ENCODE results near the gene ZC3H6.
A peak's percentile ranks its signal among the peaks of the same experiment; 100 is the strongest.

ZC3H6 gene

GRCh38 chr2:112243233-112243632 lies 32.2 kb upstream of the ZC3H6 start:
- H3K4me3 ChIP-seq (ENCODE audit: control insufficient read depth, low read depth, low read length): no peak overlapping the region
- no peak for DNase-seq (ENCODE audit: low read depth)
- TF ChIP-seq CTCF (IDR thresholded peaks at IDR 0.05; ENCODE audit: control insufficient read depth, insufficient read depth, low read depth, low read length, missing control alignments): no peak

GRCh38 chr2:112244854-112245253 lies 30.5 kb upstream of the ZC3H6 start:
- no peak for TF ChIP-seq CTCF (IDR thresholded peaks at IDR 0.05; ENCODE audit: control insufficient read depth, insufficient read depth, low read depth, low read length, missing control alignments)
- DNase-seq (ENCODE audit: low read depth): no peak
- H3K4me3 ChIP-seq (ENCODE audit: control insufficient read depth, low read depth, low read length): no peak overlapping the region

GRCh38 chr2:112251271-112251670 lies 24.1 kb upstream of the ZC3H6 start:
- TF ChIP-seq CTCF (IDR thresholded peaks at IDR 0.05; ENCODE audit: control insufficient read depth, insufficient read depth, low read depth, low read length, missing control alignments): no peak
- DNase-seq (ENCODE audit: low read depth): no peak
- H3K4me3 ChIP-seq (ENCODE audit: control insufficient read depth, low read depth, low read length): no peak overlapping the region

- no peak for TF ChIP-seq CTCF (IDR thresholded peaks at IDR 0.05; ENCODE audit: control insufficient read depth, insufficient read depth, low read depth, low read length, missing control alignments)
- no peak overlapping the region for H3K4me3 ChIP-seq (ENCODE audit: control insufficient read depth, low read depth, low read length)
- no peak for DNase-seq (ENCODE audit: low read depth)
Measured at GRCh38 chr2:112253261-112253815, 22.1 kb upstream of the ZC3H6 start.

GRCh38 chr2:112254466-112255240 lies 20.7 kb upstream of the ZC3H6 start, which contains the start of gene ZC3H8:
TSS of gene ZC3H8 (minus strand) at chr2:112255042. CDS start at chr2:112254981, 61 bp downstream.
- peak within 1 kb of the TSS; percentile 81 for H3K4me3 ChIP-seq (ENCODE audit: control insufficient read depth, low read depth, low read length)
- peak; percentile 35 for DNase-seq (ENCODE audit: low read depth)
- no peak for TF ChIP-seq CTCF (IDR thresholded peaks at IDR 0.05; ENCODE audit: control insufficient read depth, insufficient read depth, low read depth, low read length, missing control alignments)

- H3K4me3 ChIP-seq (ENCODE audit: control insufficient read depth, low read depth, low read length): no peak overlapping the region
- TF ChIP-seq CTCF (IDR thresholded peaks at IDR 0.05; ENCODE audit: control insufficient read depth, insufficient read depth, low read depth, low read length, missing control alignments): no peak
- no peak for DNase-seq (ENCODE audit: low read depth)
Measured at GRCh38 chr2:112255875-112256274, 19.5 kb upstream of the ZC3H6 start.

Data from AG09309 (cell line).